GM18519 (cell line): Measurements from ENCODE around the gene ZNF512.
A peak's percentile ranks its signal among the peaks of the same experiment; 100 is the strongest.
"Not testable (repeated sequence)": the region's sequence is repeated elsewhere in the genome, so short reads cannot be mapped to it uniquely, and the experiment has no call there.

Experiments
- ATAC-seq: cut with Tn5 transposase; IDR thresholded peaks from one replicate; pipeline ENCODE4 v1.9.1; 2021; ENCODE audit warnings: mild to moderate bottlenecking, moderate library complexity; ENCODE audit not compliant: unreplicated experiment, low FRiP score

ZNF512 gene

DNA sequence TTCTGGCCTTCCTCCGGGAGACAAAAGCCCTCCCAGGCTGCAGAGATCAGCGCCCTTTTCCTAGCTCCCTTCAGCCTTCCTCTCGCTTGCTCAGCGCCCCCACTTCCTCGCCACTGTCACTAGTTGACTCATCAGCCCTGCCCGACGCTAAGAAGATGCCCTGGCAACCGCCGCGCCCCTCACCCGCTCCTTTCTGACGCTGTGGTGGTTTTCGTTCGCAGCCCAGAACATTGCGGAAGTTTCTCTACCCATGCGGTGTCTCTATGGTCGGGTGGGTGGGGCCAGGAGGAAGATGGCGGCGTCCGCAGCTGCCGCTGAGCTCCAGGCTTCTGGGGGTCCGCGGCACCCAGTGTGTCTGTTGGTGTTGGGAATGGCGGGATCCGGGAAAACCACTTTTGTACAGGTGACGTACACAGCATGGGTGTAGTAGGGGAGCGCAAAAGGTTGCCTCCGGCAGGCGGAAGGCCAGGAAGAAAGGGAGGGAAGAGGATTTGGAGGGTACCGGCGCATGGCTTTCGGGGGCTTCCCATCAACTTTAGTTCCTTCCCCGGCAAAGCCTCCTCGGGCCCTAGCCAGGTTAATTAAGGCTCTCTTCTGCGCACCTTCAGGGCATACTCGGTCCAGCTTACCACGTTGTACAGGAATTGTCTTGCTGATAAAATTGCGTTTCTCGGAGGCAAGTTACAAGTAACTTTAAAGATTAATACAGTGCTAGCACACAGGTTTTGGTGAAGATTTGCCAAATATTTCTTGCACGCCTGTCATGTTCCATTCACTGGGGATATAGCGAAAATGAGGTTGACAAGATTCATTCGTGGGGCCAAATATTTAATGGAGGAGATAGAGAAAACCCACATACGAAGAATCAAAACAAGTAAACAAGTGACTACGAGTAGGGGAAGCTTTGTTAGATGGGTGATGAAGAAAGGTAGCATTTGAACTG, 46.2 kb downstream of the ZNF512 start, which contains the start of the genes CCDC121 and GPN1:
TSS of gene CCDC121 (minus strand) at position 246 of the 943 bp plus-strand sequence. CDS start 1,213 bp downstream, outside the sequence.
TSS of gene GPN1 (plus strand) at position 284 of the 943 bp plus-strand sequence. CDS start at position 293, 9 bp downstream.
- ATAC-seq, result peak; percentile 88

- not testable (repeated sequence) for ATAC-seq
Measured at GRCh38 chr2:27630257-27630656, 47.4 kb downstream of the ZNF512 start.

GRCh38 chr2:27634291-27634690, 51.4 kb downstream of the ZNF512 start:
- no peak for ATAC-seq

DNA sequence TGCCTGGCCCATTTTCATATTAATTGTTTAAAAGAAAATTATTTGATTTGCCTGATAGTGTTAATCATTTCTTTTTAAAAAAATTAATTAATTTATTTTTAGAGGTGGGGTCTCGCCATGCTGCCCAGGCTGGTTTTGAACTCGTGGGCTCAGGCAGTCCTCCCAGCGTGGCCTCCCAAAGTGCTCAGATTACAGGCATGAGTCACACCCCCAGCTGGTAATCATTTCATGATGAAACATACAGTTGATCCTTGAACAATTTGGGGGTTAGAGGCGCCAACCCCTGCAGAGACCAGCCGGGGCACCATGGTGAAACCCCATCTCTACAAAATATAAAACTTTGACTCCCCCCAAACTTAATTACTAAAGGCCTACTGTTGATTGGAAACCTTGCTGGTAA, 53.9 kb downstream of the ZNF512 start:
- ATAC-seq, result no peak

GRCh38 chr2:27638037-27638637, 55.3 kb downstream of the ZNF512 start:
- no peak for ATAC-seq

- ATAC-seq, result no peak
Measured at GRCh38 chr2:27638709-27639108, 55.9 kb downstream of the ZNF512 start.

DNA sequence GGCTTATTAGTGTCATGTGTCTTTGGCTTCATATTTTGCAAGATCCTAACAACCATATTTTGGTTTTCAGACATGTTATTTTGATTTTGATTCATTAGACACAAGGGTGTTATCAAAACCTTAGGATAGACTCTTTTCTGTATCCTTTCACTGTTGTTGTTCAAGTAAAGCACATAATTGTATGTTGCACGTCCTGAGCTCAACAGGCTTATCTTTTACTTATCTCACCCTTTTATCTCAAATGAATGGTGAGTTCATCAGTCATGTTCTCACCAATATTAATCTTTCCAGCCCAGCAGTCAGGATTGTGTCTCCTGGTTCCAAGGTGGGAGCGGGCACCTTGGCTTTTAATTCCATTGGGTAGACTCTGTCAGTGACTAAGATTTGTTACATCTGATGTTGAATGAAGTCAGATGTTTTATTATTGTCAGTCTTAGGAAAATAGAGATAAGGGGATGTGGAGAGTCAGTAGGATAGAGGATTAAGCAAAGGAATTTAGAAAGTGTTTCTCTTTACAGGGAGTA, 57.9 kb downstream of the ZNF512 start:
- ATAC-seq, result no peak

- no peak for ATAC-seq
Measured at GRCh38 chr2:27645197-27645596, 62.4 kb downstream of the ZNF512 start.

DNA sequence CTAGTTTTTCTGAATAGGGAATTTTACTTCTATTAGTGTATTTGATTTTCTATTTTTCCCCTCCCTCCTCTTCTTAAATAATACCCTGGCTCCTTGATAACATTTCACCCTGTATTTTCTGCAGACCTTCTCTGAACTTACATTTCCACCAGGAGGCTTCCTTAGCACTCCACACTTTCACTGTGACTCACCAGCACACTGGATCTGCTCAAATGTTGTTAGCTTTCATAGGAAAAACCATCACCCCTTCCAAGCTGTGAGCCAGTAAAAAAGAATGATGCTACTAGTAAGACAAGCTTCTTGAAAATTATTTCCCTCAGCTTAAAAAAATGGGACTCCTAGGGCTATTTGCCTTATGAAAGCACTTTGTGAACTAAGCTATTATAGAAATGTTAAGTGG, 64.4 kb downstream of the ZNF512 start:
- ATAC-seq, result no peak

DNA sequence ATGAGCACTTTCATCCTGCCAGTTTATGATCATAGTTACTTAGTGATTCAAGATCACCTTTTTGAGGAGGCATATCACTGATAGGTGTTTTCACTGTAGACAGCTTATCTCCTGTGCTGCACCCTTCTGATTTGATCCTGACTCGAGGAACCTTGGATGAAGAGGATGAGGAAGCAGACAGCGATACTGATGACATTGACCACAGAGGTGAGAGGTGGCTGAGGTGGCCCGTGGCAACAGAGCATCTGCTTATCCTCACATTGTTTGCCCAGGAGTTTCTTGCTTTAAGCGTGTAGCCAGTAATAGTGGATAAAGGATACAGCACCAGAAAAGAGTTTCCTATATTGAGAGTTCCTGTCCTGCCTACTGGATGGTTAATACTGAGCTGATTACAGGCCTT, 64.9 kb downstream of the ZNF512 start:
- no peak for ATAC-seq

GRCh38 chr2:27651056-27651455, 68.2 kb downstream of the ZNF512 start:
- no peak for ATAC-seq

GRCh38 chr2:27652341-27652740, 69.5 kb downstream of the ZNF512 start:
- no peak for ATAC-seq

GRCh38 chr2:27652790-27653189, 69.9 kb downstream of the ZNF512 start:
- no peak for ATAC-seq

DNA sequence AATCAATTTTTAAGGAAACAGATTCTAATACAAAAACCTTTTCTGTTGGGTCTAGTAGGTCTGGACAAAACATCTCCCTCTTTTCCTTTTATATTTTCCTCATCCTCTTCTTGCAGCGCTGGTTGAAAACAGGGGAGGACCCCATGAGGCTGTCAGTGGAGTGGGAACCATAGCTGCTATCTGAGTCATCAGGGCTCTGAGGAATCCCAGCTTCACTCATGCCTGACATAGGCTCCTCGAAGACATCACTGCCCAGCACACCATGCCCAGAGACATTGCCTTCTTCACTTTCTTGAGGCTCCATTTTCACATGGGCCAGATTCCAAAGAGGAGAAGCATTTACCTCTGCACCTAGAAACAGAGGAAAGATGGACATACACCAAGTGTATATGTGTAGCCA, 70.6 kb downstream of the ZNF512 start:
- ATAC-seq, result no peak

DNA sequence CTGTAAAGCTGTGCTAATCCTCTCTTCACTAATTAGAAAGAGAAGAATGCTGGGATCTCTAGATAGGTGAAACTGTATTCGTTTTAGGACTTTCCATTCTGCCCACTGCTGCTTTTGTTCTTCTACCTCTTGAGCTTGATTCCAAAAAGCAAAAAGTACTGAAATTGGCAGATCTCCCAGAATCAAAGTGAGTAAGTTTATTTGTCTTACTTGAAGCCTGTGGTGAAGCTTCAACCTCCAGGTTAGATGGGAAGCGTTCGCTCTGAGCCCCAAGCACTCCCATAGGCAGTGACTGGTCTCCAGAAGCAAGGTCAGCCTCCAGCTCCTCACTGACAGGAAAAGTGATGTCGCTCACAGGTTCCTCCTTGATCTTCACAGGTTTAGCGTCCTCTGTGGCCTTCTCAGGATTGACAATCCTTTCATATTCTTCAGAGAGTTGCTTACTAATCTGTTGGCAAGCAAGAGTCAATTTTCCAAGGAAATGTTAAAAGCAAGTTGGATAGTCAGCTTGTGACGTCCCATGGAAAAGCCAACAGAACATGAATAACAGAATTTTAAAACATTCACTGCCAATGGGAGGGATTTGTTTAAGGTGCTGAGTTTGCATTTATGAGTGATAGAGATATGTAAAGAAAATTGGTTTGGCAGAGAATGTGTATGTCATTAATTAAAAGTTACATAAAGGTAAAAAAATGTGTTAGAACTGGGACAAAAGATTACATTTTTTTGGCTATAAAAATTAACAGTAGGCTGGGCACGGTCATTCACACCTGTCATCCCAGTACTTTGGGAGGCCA, 72.5 kb downstream of the ZNF512 start:
- no peak for ATAC-seq

DNA sequence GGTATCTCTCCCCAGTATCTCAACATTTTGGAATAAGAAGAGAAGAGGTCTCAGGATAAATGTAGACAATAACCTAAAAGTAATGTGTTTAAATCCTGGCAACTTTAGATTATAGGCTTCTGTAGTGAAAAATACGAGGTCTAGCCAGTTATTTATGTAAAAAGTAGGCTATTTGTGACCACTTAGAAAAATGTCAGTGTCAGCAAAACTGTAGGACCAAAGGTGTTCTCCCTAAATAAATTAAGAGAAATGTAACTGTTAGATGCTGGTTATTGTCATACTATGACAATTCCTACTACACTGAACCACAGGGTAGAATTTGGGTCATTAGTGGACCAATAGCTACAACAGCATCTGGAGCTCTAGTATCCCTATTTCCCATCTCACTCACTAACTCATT, 78.5 kb downstream of the ZNF512 start:
- no peak for ATAC-seq

DNA sequence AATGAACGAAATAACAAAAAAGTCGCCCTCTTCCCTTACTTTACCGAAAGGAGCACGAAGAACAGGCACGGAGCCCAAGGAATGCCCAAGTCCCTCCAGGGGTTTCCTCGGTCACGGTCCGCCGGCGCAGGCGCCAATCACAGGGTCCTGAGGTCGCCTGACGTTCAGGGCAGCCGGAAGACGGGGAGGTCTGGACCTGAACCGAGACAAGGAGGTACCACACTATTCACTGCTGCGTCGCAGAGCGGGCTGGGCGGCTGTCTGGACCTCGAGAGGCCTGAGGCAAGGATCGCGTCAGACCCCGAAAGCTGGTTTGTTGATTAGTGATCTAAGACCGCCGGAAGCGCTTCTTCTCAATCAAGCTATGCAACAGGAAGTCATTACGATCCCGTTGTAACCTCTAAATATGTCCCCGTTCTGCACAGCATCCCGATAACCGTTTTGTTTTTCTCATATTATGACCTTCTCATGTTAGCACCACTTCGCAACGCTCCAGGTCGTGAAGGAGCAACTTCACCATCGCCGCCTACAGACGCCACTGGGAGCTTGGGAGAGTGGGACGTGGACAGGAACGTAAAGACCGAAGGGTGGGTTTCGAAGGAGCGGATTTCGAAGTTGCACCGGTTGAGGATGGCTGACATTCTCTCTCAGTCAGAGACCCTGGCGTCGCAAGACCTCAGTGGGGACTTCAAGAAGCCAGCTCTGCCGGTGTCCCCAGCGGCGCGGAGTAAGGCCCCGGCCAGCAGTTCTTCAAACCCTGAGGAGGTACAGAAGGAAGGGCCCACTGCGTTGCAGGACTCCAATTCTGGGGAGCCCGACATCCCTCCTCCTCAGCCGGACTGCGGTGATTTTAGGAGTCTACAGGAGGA, 80.7 kb downstream of the ZNF512 start, which contains the start of the genes SLC4A1AP and SUPT7L:
TSS of gene SLC4A1AP (plus strand) at position 605 of the 869 bp plus-strand sequence. CDS start at position 631, 26 bp downstream.
TSS of gene SUPT7L (minus strand) at position 330 of the 869 bp plus-strand sequence. CDS start 1,422 bp downstream, outside the sequence.
- no peak for ATAC-seq

GRCh38 chr2:27664154-27664574, 81.3 kb downstream of the ZNF512 start:
- no peak for ATAC-seq

- ATAC-seq, result no peak
Measured at GRCh38 chr2:27664622-27665363, 82.0 kb downstream of the ZNF512 start.
